Activated CD8-positive, alpha-beta memory T cell treated with anti-CD3 and anti-CD28 coated beads for 4 hours (primary cell): ENCODE data around the gene HOXA3.

Source experiments
- DNase-seq, 2 donors: peaks; one replicate each; pipeline ENCODE4 v3.0.0-alpha.2; 2020; ENCODE audit warnings: low read depth in 2 of 2

The HOXA3 gene

DNA sequence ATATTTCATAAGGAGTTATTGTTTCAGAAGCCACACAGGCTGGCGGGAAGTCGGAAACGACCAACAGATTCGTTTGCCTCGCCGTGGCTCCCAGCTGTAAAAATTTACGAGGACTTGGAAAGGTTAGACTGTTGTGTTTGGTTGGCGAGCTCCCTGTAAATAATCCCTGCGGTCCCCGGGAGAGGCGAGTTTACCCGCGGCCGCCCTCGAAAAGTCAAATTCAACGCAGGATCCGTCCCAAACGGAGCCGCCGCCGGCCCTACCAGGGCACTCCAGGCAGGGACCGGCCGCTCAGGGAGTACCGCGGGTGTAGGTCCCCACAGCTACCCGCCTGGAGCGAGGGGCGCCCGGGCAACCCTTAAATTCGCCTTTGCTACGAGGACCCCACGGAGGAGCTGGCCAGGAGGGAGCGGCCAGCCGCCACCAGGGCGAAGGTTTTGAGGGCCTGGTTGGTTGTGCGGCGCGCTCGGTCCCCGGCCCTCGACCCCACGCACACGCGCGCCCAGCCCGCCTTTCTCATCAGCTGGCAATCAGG lies 13.7 kb upstream of the HOXA3 start:
- DNase-seq = no peak

DNA sequence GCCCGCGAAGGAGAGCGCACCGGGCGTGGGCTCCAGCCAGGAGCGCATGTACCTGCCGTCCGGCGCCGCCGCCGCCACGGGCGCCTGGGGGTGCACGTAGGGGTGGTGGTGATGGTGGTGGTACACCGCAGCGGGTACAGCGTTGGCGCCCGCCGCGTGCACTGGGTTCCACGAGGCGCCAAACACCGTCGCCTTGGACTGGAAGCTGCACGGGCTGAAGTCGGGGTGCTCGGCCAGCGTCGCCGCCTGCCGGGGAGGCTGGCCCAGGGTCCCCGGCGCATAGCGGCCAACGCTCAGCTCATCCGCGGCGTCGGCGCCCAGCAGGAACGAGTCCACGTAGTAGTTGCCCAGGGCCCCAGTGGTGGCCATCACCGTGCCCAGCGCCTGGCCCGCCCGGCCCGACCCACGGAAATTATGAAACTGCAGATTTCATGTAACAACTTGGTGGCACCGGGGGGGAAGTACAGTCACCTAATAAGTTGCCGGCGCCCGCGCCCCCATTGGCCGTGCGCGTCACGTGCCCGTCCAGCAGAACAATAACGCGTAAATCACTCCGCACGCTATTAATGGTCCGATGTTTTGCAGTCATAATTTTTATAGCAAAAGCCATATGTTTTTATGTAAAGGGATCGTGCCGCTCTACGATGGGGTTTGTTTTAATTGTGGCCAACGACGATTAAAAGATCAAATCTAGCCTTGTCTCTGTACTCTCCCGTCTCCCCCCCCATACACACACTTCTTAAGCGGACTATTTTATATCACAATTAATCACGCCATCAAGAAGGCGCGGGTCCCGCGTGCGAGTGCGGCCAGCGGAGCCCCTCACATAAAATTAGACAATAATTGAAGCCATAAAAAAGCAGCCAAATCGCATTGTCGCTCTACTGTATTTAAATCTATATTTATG lies 13.0 kb upstream of the HOXA3 start, which contains the start of gene HOXA9:
TSS of gene HOXA9 (minus strand) at position 449 of the 907 bp plus-strand sequence. CDS start at position 369, 80 bp downstream.
- DNase-seq = no peak

DNA sequence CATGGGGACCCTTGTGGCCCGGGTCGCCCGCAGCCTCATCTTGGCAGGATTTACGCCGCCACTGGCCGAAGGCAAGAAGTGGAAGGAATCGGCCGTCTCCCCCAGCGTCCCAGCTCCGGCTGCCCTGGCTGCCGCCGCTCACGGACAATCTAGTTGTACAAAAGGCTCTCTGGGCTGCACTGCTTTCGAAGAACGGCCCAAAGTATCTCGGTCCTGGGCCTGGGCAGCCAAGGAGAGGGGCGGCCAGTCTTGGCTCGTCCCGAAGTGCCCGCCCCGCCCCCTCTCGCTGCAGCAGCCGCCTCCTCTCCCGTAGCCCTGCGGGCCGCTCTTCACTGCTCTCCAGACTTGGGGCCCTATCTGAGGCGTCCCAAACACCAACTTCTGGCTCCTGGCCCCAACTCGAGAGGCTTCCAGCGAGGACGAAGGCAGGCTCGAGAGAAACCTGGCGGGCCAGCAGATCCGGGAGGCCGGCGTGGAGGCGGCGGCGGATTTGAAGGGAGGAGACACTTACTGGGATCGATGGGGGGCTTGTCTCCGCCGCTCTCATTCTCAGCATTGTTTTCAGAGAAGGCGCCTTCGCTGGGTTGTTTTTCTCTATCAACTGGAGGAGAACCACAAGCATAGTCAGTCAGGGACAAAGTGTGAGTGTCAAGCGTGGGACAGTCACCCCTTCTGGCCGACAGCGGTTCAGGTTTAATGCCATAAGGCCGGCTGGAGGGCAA lies 12.1 kb upstream of the HOXA3 start:
- DNase-seq = no peak

DNA sequence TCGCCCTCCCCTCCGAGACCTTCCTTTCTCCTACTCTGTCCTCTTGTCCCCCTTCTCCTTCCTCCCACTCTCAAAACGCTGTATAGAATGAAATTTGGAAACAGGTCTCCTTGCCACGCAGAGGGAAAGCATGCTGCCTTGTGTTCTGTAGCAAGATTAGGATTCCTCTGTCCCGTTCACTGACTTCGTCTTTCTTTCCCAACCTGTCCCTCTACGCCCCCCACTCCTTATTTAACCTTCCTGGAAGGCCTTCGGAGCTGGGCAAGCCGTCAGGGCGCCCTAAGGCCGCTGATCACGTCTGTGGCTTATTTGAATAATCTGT lies 11.6 kb upstream of the HOXA3 start:
- DNase-seq = no peak

DNA sequence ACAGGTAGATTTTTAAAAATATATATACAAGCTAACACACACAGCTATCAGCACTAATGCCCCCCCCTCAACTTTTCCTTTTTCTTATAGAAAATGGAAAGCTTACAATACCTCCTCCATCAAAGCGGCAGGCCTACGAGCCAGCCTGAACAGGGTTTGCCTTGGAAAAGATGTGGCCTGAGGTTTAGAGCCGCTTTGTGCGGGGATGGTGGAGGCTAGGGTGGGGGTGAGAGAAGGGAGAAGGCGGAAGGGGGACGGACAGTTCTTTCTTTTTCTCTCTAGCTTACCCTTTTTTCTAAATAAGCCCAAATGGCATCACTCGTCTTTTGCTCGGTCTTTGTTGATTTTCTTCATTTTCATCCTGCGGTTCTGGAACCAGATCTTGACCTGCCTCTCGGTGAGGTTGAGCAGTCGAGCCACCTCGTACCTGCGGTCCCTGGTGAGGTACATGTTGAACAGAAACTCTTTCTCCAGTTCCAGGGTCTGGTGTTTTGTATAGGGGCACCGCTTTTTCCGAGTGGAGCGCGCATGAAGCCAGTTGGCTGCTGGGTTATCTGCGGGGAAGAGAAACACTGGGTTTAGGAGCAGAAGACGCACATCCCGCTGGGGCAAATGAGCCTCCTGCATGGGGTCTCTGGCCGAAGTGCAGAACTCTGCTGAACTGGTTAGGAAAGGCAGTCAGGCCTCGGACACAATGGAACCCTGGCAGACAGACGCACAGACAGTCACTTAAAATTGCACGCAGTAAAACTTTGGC lies 11.1 kb upstream of the HOXA3 start:
- no peak for DNase-seq

DNA sequence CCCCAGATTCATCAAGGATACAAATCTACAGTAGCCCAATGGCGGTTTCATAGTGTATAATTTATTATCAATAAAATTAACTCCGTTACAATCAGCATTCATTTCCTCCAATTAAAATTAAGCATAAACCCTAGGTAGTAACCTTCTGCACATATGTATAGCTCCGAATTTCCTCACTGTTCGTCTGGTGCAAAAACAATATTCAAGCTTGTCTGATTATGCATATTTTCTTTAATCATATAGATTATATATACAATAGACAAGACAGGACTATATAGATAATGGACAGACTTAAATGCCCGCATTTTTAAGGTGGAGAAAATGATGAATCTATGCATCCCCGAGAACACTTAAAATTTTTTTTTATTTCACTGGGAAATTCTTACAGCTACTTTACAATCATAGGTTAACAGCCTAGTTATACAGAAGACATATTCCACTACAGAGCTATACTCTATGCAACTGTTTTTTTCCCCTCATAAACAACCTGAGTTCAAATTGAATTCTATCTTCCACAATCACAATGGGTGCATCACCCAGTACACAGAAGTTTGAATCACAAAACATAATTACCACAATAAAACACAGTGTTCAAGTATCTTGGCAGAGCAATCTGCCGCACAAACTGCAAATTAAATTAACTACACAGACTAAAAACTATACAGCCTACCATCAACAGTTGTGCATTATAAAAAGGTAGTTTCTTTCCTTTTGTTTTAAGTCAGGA lies 10.3 kb upstream of the HOXA3 start:
- no peak for DNase-seq

DNA sequence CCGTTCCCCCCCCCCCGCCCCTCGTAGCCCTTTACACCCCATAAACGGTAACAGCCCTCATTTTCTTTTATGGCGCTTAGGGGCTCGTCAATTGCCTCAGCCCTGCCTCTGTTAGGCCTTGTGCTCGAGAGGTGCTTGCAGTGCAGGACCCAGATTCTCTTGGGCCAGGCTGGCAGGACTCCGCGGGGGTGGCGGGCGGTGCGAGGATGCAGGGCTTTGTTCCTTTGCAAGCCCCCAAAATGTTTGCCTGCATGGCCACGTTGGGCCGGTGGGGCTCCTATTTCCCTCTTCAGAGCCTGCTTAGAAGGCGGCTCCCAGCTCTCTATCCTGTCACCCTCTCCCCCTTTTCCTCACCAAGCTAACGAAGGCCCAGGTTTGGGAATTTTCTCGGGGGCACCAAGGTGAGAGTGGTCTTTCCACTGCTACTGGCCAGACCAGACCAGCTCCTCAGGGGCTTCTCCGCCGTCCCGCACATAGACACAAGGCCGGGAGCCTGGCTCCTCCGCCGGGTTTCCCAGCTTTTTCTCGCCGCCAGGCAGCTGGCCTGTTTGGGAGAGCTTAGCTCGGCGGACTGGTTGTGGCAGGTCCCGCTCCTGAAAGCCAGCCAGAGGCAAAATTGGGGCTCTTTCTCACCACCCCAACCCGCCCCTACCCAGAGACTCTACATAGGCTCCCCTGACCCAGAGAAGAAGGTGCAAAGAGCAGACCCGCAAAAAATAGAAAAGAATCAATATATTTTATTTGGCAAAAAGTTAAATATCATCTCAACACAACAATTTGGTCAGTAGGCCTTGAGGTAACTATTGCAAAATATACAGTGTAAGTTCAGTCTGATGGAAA lies 9.6 kb upstream of the HOXA3 start:
- DNase-seq = no peak

DNA sequence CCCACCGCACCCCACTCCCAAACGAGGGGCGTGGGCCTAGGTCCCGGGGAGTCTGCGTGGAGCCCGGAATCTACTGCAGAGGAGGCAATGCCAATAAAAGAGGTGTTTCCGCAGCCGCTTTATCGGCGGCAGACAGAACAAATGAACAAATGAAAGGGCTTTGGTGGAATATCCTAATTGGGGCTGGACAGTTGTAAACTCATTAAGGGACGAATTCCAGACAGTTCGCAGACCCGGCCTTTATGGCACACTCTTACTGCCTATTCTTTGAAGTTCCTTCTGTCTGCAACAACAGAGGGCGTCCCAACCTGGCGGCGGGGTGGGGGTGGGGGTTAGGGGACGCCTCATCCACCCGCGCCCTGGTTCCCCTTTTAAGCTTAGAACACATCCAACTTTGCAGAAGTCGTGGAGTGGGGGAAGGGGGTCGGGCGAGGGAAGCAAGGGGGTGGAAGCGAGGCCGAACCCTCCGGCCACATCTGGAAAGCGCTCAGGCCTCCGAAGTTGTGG lies 8.9 kb upstream of the HOXA3 start:
- DNase-seq = no peak

DNA sequence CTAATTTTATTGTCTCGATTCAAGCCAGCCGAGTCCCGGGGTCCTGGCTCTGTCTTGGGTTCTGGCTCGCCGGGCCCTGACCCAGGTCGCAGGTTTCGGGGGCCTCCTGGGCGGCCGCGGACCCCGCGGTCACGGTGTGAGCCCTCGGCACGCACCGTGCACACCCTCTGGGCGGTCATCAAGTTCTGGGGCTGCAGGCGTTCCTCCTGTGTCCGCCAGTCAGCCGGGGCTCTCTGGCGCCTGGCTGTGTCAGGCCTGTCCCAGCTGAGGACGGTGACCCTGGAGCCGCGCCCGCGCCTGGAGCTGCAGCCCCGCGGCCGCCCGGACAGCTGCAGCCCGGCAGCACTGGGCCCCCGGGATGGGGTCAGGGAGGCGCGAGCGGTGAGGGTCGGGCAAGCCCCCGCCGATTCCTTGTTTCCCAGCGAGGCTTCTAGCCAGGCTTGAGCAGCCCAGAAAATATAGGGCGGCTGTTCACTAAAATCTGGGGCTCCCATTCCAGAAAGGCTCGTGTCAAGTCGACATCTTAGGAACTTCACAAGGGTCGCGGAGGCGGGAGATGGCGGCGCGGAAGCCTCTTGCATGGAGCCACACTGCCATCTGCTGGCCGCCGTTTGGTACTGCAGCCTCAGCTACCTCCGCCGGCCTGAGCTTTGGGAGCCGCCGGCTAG lies 8.3 kb upstream of the HOXA3 start:
- DNase-seq = peak; percentile 73 to 74

DNA sequence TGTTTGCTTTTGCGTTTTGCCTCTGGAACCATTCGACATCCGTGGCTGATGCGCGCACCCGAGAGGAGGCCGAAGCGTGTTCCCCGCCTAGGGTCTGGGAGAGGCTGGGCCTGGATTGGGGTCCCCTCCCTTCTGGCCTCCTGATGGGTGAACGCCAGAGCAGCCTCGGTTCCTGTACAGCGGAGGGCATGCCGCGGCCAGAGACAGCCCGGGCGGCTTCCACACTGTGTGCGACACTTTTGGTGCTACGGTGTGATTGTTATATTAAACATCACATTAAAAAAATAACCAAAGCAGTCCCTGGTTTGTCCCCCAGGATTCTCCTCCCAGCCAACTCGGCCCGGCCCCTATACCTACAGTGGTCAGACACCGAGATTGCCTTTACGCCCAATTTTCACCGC lies 7.8 kb upstream of the HOXA3 start:
- no peak for DNase-seq

DNA sequence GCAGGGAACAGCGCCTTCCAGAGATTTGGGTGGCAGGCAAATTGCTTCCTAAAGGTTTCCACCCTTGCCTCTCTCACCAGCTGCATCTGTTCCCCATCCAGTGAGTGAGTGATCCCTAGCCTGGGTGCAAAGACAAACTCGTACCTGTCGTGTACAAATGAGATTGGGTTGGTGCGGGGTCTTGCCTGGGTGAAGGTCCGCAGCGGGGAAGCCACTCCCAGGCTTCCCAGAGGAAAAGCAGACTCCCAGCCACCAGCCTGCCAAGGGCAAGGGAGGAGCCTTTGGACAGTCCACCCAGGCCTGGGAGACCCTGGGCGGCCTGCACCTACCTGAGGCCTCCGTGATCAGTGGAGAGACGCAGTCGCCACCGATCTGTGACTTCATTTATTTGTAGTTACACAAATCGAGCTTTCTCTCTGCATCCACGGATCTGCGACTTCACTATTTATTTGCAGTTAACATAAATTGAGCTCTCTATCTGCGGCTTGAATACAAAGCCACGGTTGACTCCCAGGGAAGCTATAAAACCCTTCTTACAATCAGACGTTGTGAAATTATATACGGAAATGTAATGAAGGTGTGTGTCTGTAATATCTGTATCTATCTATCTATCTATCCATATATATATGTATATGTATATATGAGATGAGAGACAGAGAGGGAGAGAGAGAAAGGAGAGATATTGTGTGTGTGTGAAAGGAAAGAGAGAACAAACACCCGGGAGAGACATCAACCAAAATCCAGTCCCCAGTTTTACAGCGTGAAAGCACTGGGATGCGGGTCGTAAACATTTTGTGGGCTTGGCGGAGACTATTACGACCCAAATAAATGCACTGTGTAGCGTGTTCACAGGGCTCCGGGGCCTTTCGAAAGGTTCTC lies 7.1 kb upstream of the HOXA3 start:
- DNase-seq = no peak

DNA sequence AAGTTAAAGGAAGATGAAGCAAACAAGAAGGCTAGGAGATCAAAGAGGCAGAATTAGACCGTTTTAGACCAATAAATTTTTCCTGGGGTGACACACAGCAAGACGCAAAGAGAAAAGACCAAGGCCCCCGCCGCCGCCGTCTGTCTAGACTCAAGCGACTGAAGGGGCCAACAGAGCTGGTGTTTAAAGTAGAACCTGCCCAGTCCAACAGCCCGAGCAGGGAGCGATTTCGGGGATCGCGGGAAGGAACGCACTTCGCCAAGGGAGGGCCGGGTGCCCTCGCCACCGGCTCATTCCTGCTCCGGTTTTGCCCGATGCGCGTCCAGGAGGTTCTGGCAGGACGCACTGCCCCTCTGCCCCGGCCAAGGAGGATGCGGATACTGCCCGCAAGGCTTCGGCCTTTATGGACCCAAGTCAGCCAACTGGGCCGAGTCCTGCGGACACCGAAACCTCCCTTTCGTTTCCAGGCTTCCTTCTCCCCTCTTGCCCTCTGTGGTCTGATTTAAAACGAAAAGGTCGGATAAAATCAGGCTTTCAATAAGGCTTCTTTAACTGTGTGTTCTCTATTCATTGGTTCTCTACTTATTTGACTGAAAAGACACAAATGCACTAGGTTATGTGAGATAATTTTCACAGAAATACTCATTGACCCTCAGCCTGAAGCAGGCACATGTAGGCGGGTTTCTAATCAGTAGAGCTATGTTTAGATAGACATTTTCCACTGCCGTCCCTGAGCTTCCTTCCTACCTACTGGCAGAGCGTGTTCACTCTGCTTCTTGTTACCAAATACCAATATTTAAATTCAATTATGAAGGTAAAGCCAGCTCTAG lies 6.3 kb upstream of the HOXA3 start:
- no peak for DNase-seq

DNA sequence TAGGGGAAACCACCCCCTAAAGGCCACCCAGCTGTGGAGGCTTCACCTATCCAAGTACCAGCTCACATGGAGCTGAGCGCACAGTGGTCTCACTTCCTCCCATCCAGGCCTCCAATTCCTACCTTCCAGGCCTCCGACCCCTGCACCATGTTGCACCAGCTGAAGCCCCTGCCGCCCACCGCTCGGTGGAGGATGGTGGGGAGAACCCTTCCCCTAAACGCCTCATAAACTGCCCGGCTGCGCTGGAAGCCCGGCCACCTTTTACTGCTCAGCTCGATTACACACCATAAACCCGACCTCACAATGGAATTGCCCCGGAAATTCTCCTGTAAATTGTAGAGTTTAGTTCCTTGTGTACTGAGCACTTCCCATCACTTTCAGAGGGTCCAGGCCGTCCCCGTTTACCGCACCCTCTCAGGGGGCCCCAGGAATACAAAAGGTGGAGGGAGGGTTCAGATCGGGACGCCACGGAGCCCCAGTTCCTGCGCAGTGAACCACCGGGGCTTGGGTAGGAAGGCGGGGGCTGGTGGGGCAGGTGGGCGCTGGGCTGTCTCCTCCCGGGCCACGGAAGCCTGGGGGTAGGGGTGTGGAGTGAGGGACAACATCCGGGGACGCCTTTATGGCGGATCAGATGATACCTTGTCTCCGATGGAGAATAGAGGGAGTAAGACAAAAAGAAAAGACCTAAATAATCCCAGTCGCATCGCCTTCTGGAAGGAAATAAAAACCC lies 5.5 kb upstream of the HOXA3 start:
- DNase-seq = no peak

DNA sequence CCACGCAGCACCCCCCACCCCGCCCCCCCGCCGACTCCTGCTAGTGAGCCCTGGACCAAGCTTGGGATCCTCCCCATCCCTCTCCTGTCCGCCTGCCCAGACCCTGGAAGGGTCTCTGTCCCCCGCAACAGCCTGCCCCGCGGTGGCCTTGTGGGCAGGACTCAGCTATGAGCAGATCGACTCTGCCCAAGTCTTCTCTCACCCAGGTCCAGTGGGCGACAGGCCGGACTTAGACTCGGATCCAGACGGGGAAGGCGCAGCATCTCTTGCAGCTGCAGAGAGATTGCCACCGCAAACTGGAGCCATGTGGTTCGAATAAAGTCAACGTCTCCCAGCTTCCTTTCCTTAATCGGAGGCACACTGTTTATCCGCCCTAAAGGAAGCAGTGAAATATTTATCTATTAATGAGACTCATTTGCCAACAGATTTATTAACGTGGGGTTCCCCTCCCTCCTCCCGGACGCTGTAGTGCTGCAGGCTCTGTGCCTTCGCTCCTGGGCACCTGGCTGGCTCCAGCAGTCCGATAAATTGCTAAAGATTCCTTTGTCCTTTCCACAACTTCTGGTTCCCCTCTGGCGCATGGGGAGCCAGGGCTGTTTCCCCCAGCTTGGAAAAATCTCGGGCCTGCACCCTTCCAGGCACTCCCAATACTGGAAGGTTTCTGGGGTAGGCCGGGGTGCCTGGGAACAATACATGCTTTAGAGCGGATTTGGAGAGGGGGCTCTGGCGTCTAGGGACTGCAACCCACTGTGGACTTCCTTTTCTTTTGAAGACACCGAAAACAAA lies 4.7 kb upstream of the HOXA3 start:
- DNase-seq = no peak

DNA sequence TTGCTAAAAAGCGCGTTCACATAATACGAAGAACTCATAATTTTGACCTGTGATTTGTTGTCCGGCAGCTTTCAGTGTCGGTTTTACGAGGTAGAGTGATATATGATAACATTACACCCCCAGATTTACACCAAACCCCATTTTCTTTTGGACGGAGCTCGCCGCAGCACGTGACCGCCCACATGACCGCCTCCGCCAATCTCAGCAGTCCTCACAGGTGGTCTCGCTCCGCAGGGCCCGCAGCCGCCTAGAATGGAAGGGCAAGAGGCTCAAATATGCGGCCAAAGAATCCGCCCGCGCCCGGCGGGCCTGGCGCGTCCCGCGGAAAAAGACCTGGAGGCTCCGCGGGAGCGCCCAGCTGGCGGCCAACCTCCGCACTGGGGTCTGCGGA lies 4.1 kb upstream of the HOXA3 start, which contains the start of gene HOXA7:
TSS of gene HOXA7 (minus strand) at position 168 of the 391 bp plus-strand sequence. CDS start at position 38, 130 bp downstream.
- no peak for DNase-seq

DNA sequence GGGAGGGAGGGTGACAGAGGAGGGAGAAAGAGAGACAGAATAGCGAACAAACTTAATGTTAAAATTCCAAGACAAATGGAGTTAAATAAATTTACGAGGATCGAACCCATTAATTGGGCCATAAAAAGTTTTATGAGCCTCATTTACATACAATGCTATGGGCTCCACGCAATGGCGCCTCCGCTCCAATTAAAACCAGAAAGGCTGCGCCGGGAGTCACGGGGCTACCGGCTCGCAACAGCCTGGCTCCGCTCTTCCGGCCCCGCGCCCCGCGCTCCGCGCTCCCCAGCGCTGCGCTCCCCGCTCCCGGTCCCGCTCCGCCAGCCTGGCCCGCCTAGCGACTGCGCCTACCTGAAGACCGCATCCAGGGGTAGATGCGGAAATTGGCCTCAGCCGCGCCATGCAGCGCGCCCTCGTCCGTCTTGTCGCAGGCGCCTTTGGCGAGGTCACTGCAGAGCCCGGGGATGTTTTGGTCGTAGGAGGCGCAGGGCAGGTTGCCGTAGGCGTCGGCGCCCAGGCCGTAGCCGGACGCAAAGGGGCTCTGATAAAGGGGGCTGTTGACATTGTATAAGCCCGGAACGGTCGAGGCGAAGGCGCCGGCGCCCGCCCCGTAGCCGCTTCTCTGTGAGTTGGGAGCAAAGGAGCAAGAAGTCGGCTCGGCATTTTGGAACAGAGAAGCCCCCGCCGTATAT lies 3.6 kb upstream of the HOXA3 start:
- DNase-seq = no peak
